Stimulated activated CD4-positive, alpha-beta T cell treated with anti-CD3 and anti-CD28 coated beads, Interleukin-1b, Interleukin-23, amount 100 ng/mL, for 24 hours (primary cell): ENCODE results near the gene CDH13.
"Not testable (repeated sequence)": the region's sequence is repeated elsewhere in the genome, so short reads cannot be mapped to it uniquely, and the experiment has no call there.

Experiments
- DNase-seq, 4 experiments: peaks; one replicate each; pipeline ENCODE4 v3.0.0-alpha.2; 2020; ENCODE audit warnings: low read depth in 4 of 4, low spot score in 1 of 4

CDH13 gene

DNA sequence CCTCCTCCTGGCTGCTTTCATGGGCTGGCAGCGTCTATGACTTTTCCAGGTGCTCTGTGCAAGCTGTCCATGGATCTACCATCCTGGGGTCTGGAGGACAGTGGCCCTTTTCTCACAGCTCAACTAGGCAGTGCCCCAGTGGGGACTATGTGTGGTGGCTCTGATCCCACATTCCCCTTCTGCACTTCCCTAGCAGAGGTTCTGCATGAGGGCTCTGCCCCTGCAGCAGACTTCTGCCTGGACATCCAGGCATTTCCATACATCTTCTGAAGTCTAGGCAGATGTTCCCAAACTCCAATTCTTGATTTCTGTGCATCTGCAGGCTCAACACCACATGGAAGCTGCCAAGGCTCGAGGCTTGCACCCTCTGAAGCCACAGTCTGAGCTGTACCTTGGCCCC, 307.2 kb downstream of the CDH13 start:
- DNase-seq: not testable (repeated sequence)

DNA sequence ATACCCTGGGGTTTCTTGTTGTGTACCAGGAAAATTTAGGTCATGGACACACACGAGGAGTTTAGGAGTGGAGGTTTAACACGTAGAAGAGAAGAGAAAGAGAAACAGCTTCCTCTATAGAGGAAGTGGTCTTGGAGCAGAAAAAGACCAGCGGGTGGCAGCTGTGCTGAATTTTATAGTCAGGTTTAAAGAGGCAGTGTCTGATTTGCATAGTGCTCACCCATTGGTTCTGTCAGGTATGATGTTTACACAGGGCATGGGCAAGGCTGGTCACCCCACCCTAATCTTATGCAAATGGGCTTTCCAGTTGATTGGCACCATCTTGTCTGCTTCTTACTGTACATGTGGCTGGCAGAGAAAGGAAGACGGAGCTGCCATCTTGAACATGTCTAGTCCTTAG, 309.0 kb downstream of the CDH13 start:
- DNase-seq: no peak

DNA sequence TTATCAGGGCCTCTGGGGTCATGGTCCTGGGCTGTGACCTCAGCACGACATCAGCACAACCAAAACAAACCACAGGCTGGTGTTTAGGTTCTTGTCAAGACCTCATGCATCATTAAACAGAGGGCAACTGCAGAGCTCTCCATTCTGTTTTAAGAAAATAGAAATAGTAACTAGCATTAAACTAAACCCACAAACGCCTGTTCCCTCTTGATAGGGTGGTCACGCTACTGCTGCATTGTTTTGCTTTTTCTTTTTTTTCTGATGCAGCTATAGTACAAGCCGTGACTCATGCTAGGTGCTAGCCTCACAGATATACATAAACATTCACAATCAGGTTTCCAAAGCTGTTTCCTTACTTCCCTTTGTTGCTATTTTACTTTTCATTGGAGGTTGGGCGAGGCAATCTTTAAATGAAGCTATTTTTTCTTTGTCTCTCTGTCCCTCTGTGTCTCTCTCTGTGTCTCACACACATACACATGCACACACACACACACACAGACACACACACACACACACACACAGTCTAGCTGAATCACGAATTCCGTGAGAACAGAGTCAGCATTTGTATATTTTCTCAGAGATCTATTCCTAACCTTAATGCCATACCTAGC, 310.3 kb downstream of the CDH13 start:
- no peak for DNase-seq

DNA sequence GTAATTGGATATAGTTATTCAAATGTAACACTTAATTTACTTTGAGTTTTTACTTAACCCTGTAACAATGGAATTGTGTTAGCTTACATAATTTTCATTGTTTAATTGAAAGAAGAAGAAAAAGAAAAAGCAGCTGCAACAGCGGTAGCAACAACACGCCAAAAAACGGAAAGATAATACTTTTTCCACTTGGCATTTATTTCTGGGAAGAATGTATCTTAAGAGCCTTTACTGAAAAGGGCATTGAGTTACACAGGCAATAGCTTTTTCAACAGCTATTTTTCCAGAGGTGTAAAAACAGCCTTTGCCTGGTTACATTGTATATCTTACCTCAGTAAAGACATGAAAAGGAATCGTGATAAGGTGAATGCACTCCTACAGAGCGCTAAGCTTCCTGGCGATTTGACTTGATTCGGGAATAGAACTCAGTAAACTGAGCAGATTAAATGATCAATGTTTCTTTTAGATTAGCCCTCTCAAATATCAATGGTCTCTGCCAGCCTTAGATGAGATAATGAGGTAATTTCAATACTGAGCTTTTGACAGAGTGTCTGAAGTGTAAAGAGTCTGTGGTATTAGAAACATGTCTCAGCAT, 311.3 kb downstream of the CDH13 start:
- DNase-seq: no peak

DNA sequence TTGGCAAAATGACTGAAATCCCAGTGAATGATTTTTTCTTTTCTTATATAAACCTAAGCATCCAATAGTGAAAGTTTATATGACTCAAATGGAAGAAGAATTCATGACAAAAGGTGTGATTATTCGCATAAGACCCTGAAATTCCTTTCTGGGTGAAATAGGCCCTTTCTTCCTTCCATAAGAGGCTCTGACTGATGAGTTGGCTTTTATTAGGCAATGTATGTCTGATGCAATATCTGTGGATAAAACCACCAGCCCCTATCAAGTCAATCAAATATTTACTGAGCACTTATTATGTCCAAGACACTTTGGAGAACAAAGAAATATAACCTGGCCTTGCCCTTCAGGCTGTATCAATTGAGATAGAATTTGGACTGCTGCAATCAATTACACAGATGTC, 316.6 kb downstream of the CDH13 start:
- DNase-seq: no peak

DNA sequence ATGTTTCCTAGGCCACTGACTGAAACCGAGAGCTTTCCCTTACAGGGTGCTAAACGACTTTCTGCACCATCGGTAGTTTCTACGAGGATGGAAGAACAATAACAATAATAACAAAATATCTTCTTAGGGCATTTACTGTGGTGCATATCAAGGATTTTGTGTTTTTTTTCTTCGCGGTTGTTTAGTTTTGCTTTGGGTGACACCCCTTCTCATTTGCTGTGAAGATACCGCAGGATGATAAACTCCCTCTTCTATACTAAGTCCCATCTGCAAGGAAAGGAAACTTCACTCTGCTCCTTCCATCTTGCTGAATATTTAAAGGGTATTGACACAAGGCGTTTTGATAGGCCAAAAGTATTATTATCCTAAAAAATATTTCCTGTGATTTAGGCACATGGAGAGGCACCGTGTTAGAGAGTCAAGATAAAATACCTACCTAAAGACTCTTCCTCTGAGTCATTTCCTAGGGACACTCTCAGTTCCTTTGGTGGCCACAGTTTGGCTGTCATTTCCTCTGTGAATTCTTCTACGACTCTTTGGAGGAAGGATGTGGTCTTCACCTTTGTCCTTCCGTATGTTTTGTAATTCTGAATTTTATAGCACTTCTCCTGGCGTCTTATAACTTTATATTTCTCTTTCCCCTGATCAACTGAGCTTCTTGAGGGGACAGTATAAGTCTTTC, 318.8 kb downstream of the CDH13 start:
- DNase-seq: no peak

DNA sequence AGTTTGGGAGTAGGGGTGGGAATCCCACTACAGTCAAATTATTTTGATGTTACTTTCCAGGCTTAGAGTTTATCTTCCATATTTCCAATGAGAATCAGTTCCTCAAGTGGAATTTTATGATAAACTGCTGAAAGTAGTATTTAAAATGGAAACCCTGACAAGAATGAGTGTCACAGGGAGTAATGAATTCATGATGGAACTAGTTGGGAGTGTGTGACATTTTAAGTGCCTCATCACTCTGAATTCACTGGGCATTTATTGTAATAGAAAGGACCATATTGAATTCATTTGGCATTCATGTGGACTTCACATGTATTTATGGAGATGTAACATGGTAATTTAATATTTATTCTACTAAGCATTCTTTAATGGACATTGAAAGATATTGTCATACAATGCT, 320.9 kb downstream of the CDH13 start:
- no peak for DNase-seq

DNA sequence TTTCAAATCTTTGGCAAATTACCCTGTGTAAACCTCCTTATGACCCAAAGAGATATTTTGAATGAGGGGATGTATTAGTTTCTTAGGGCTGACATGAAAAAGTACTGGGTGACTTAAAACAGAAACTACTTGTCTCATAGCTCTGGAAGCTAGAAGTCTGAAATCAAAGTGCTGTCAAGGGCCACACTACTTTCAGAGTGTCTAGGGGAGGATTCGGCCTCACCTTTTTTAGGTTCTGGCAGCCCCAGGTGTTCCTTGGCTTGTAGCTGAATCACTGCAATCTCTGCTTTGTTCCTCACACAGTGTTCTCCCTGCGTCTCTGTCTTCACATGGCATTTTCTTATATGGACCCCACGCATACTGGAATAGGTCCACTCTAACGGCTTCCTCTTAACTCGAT, 322.2 kb downstream of the CDH13 start:
- no peak for DNase-seq

DNA sequence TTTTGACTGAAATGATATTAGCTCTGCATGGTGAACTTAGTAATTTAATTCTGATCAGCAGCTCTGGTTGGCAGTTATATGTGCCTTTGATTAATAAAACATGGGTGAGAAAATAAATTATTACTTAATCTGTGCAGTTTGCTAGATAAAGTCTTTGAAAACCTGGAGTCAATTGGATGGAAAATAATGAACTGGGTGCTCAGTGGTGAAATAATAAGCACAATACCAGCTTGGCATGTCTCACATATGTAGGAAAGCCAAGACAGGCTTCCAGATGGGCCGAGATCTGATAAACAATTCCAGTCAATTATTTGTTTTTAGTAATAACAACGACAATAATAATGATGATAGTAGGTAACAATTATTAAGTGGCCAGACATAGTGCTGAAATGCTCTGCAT, 326.7 kb downstream of the CDH13 start:
- no peak for DNase-seq

DNA sequence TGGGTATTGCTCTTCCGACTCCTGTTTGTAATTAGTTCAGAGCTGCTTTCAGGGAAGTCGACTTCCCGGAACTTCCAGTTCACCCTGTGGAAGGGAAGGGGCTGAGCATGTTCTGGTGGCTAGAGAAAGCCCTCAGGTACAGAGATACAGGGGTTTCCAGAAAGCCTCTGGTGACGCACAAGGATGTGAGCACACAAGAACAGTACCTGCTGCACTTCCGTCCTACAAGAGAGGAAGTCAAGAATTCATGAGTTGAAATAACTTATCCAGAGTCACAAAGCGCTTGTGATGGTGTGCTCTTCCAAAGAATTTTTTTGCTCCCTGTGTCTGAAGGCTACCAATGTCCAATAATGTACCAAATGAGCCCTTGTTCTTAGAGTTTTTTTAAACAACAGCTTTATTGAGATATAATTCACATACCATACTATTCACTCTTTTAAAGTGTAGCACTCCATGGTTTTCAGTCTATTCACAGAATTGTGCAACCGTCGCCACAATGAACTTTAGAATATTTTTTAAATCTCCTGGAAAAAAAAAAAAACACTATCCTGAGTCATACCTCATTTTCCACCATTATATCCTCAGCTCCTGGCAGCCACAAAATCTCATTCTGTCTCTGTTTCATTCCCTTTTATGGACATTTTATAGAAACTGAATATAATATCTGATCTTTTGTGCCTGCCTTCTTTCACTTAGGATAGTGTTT, 327.6 kb downstream of the CDH13 start:
- DNase-seq: no peak

DNA sequence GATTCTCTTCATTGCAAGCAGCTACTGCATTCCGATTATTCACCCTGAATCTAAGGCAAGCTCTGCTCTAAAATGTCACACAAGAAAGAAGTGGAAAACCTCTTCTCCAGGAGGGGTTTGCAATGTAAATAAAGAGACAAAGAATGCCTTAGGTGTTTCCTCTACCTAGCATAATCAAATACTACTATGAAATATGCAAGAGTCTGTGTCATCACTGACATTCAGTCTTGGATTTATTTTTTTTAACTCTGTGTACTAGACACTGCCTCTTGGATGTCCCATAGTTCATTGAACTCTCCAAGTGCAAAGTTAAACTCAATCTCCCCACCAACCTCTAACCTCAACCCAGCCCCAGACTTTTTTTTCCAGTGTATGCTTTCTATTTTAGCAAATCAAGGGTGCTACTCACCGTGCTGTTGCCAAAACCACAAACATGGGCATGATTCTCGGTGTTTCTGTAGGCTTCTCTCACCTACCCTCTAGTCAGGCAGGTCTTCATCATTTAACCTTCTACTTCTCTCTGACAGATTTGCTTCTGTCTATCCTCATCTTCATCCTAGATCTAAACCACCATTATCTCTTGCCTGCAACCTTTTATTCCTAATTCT, 329.1 kb downstream of the CDH13 start:
- no peak for DNase-seq

DNA sequence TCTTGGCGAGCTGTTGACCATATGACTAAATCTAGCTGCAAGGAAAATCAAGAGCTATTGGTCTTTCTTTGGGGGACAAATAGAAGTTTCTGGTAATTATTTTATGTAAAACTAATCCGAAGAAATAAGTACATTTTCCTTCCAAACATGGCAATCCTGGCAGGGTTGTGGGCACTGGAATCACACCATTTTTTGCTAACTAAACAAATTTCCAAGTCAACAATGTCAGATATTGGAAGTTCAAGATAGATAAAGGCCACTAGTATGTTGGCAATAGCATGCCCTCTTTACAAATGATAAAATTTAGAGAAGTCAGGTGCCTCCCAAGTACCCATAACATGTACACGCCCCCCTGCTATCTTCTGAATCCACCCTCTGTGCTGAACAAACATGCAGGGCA, 330.4 kb downstream of the CDH13 start:
- no peak for DNase-seq

DNA sequence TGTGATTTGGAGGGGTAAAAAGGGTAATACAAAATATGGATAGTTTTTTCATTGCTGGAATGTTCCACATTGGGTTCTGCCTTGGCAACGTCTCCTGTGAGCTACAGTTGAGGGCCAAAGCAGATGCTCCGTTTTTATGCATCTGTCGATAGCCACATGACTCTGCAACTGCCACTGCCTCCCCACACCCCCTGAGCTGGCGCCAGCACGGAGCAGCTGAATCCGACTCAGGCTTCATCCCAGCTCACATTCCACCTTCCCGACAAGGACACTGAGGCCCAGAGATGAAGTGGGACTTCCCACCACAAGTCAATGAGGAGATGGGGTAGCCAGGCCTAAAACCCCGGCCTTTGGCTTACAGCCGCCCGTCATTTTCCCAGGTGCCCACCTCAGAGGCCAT, 334.1 kb downstream of the CDH13 start:
- no peak for DNase-seq

DNA sequence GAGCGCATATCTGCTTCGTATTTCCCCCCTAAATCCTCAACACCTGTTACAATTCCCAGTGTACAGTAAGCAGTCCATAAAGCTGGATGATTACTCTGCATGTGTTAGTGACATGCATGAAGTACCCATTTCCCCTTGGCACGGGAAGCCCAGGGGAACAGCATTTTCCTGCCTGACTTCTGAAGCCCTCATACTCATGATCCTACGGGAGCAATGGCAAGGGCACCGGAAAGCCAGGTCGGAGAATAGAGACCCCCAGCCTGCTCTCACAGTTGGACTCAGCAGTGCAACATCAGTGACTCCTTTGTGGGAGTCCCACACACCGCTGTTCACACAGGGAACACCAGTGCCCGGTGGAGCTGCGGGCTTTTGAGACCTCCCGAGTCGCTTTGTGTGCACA, 336.9 kb downstream of the CDH13 start:
- DNase-seq: no peak

DNA sequence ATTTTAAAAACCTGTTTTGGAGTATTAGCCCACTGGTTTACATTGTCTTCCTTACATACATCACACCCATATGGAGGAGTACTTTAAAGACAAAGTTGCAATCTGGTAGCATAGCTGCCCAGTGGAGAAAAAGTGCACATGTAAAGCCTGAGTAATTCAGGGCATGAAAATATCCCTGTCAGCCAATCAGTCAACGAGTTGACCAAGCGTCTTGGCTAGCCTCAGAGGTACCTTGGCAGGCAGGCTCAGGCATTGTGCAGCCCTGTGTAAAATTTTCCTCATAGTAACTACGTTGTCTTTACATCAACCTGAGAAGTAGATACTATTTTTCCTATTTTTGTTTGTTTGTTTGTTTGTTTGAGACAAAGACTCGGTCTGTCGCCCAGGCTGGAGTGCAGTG, 339.0 kb downstream of the CDH13 start:
- DNase-seq: no peak

DNA sequence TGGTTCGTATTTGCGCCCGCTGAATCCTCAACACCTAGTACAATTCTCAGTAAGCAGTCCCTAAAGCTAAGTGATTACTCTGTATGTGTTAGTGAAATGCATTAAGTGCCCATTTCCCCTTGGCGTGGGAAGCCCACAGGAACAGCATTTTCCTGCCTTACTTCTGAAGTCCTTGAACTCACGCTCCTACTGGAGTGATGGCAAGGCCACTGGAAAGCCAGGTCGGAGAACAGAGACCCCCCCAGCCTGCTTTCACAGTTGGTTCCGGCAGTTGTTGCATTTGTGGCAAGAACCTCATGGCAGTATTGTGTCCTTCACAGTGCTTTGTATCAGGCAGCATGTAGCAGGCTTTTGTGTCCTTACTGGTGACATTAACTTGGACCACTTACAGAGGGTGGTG, 340.7 kb downstream of the CDH13 start:
- no peak for DNase-seq

DNA sequence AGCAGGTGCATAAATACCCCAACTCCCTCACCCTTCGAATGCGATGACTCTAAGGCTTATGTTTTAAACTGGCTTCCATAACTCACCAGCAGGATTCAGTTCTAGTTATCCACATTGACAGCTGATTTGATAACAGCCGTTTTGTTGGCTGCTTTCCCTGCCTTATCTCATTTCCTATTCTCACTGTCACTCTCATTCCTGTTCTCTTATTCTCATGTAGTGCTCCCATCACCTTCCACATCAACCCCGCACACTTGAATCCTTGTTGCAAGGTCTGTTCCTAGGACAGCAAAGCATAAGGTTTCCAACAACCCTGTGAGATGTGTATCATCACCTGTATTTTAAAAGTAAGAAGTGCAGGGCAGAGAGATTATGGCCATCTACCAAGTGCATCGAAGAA, 344.4 kb downstream of the CDH13 start:
- DNase-seq: no peak

DNA sequence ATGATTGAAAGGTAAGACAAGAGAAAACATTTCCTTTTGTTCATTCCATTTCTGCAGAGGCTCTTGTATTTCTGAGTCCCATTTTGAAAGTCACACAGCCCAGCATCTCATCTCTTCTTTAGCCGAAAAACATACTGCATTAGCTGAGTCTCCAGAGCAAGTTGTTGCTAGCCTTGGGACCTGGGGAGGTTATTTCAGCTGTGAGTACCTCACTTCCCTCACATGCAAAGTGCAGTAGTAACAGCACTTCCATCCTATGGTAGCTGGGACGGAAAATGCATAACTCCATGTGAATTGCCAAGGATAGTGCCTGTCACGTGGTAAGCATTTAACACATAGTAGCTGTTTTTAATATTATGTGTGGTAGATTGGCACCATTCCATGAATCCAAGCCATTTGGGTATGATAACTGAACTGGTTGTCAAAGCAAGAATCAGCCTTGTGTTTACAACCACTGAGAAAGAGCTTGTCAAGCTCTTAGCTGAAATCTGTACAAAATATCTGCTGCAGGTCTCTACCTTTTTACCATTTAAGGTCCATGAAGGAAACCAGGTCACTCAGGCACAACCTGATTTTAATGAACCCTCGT, 345.7 kb downstream of the CDH13 start:
- no peak for DNase-seq

DNA sequence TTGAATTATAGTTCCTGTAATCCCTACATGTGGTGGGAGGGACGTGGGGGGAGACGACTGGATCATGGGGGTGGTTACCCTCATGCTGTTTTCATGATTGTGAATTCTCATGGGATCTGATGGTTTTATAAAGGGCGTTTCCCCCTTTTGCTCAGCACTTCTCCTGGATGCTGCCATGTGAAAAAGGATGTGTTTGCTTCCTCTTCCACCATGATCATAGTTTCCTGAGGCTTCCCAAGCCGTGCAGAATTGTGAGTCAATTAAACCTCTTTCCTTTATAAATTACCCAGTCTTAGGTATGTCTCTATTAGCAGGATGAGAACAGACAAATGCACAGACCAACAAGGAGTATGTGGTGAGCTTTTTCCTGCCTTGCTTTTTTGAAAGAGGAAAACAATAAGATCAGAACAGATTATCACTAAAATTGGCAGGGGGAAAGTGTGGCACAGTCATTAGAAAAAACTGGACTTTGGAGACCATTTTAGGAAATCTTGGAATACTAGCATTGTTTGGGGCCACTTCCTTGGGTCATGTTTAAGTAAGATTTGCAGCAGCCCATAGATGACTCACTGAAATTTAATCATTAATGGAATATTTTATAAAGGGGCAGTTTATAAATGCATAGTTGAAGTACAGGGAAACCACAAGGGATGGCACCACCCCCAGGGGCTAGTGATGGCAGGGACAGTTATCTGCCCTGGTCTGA, 352.8 kb downstream of the CDH13 start:
- DNase-seq: no peak

DNA sequence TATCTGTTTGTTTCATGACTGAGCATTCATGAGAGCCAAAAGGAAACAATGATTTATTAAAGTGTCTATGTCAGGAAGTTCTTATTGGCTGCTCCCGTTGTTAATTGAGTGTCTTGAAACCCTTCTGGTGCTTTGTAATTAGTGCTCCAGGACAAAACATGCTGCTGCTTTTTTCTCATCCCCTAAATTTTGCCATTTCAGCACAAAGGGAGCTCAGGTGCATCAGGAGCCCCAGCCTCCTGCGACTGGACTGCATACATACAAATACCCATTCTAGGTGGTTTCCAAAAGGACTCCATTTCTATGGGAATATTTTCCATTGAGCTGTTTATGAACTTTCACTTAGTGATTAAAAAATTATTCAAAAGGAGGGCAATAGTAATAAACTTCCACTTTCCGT, 354.0 kb downstream of the CDH13 start:
- DNase-seq: no peak

DNA sequence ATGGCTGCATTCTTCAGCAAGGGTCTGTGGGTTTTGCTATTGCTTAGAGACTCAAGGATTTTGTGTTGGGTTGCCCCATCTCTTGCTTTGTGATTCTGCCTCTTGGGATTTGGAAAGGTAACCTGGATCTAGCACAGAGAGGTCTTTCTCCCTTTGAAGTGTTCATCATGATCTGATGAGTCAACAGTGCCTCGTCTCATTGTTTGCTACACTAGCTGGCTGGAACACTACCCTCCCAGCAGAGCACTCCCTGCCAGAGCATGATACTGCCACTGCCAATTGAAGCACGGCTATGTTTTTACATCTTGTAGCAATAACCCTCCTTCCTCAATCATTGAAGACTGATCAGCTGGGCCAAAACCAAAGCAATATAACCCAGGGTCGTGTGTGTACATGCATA, 361.0 kb downstream of the CDH13 start:
- no peak for DNase-seq
